NT2/D1 (cell line): ENCODE measurements around the gene ANKRD18B.
"Not testable (repeated sequence)": the region's sequence is repeated elsewhere in the genome, so short reads cannot be mapped to it uniquely, and the experiment has no call there.

Source experiments
- SUZ12 ChIP-seq: IDR thresholded peaks from 2 replicates; pipeline ENCODE4 v1.6.1; 2011; ENCODE audit not compliant: insufficient read length, insufficient read depth; ENCODE audit errors: extremely low read depth
- ZNF274 ChIP-seq: IDR thresholded peaks from 2 replicates; pipeline ENCODE4 v1.6.1; 2011; ENCODE audit warnings: mild to moderate bottlenecking, low read depth, low read length

- TF ChIP-seq ZNF274, SUZ12: not testable (repeated sequence)
These were observed 25.4 kb downstream of the ANKRD18B start for GRCh38 chr9:33549418-33549817.
